ENCODE measurements around the gene BICDL1. TPM values are rescaled to one million over a fixed set of nuclear protein-coding genes. Genes with fewer than 3 reads are reported as not detected.

The BICDL1 gene
- total and polyA plus RNA-seq, 10 donors, result 4.5 to 16.0 (median 8.7) TPM

DNA sequence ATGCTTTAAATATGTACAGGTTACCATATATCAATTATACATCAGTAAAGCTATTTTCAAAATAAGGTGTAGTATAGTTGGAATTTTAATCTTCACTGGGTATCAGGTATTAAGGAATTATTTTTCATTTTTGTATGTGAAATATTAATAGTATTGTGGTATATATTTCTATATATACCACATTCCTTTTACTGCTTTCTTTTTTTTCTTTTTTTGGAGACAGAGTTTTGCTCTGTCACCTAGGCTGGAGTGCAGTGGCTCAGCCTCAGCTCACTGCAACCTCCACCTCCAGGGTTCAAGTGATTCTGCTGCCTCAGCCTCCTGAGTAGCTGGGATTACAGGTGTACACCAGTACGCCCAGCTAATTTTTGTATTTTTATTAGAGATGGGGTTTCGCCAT lies 36.6 kb downstream of the BICDL1 start:
- H3K36me3 ChIP-seq, result no peaks in the 10 kb centered on the region
- no peak for TF ChIP-seq POLR2AphosphoS5 (IDR thresholded peaks at IDR 0.05)
- TF ChIP-seq, protein P1, sequence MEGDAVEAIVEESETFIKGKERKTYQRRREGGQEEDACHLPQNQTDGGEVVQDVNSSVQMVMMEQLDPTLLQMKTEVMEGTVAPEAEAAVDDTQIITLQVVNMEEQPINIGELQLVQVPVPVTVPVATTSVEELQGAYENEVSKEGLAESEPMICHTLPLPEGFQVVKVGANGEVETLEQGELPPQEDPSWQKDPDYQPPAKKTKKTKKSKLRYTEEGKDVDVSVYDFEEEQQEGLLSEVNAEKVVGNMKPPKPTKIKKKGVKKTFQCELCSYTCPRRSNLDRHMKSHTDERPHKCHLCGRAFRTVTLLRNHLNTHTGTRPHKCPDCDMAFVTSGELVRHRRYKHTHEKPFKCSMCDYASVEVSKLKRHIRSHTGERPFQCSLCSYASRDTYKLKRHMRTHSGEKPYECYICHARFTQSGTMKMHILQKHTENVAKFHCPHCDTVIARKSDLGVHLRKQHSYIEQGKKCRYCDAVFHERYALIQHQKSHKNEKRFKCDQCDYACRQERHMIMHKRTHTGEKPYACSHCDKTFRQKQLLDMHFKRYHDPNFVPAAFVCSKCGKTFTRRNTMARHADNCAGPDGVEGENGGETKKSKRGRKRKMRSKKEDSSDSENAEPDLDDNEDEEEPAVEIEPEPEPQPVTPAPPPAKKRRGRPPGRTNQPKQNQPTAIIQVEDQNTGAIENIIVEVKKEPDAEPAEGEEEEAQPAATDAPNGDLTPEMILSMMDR (IDR thresholded peaks at IDR 0.05 in 8 of 11, conservative IDR thresholded peaks at IDR 0.05 in 3 of 11), result no peak
- no peak for TF ChIP-seq POLR2A (IDR thresholded peaks at IDR 0.05)
- no peak overlapping the region for H3K27ac ChIP-seq
- no peaks in the 10 kb centered on the region for H3K4me1 ChIP-seq
- WGBS, 5 donors, result 89 to 97% (median 93%) methylated on average over 2 of the region's 2 CpGs
- intact Hi-C loops (cut with DNase I; ENCODE audit: low total_unique reads), result no loop called here
- H3K4me3 ChIP-seq, result no peak overlapping the region
- no peaks in the 10 kb centered on the region for H3K27me3 ChIP-seq (replicated peaks in 1 of 7)
- no peak for DNase-seq
- peaks cover 0 to 24% (median 18%) of the 10 kb centered on the region in 8 donors for H3K9me3 ChIP-seq

DNA sequence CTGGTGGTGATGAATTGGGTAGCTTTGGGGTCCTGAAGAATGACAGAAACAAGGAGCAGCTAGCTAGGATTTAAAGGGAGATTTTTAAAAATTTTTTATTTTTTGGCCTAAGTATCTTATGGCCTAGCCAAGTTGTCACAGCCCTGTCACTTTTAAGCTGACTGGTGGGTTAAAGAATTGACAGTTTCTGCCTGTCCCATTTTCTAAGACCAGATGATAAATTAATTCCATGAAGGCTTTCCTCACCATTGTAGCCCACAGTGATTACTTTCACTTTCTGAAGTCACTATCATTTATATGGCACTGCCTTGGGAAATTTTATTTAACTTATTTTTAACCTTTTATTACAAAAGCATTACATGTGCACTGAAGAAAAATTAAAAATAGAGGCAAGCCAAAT lies 43.2 kb downstream of the BICDL1 start:
- DNase-seq, result no peak
- Histone ChIP-seq H3K36me3 (no peaks in the 10 kb centered on the region), H3K27ac (no peak overlapping the region), H3K9me3 (no peaks in the 10 kb centered on the region), H3K4me3 (no peak overlapping the region), H3K4me1 (no peaks in the 10 kb centered on the region), H3K27me3 (replicated peaks in 1 of 7) (no peaks in the 10 kb centered on the region)
- intact Hi-C loops (cut with DNase I; ENCODE audit: low total_unique reads), result no loop called here
- TF ChIP-seq POLR2AphosphoS5 (IDR thresholded peaks at IDR 0.05) (no peak), POLR2A (IDR thresholded peaks at IDR 0.05) (no peak)
- TF ChIP-seq, protein P1 (IDR thresholded peaks at IDR 0.05 in 8 of 11, conservative IDR thresholded peaks at IDR 0.05 in 3 of 11), result no peak

DNA sequence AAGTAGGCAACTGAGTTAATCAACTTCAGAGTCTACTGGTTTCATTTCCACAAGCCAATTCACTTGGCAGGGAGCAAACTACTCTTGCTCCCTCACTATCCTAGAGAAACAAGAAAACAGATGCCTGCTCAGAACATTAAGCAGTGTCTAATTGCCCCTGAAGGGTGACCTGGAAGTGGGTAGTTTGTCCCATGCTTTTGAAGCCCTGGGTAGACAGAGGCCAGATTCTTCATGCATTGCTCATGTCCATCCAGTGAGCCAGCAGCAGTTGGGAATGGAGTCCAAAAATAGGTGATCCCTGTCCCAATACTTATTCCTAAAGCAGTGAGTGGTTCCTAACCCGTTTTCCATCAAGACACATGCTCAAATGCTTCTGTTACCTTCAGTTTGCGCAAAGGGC lies 48.8 kb downstream of the BICDL1 start:
- no peaks in the 10 kb centered on the region for H3K27me3 ChIP-seq (replicated peaks in 1 of 7)
- intact Hi-C loops (cut with DNase I; ENCODE audit: low total_unique reads), result no loop called here
- WGBS, 5 donors, result 74 to 89% (median 78%) methylated on average over 2 of the region's 2 CpGs

DNA sequence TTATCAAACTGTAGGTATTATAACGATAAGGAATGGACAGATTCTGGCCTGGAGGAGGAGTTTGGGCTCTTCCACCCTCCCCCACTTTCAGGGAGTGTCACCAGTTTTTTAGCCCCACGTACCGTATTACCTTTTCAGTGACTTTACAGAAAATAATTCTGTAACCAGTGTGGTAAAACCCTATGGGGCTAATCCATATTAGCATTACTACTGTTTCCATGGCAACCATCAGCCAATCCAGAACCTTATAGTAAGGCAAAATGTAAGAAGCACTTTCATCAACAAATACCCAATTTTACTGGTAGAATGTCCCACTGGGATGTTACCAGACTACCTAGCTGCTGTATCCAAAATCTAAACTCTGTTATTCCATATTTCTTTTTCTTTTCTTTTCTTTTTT lies 50.7 kb downstream of the BICDL1 start:
- Histone ChIP-seq H3K4me3 (no peak overlapping the region), H3K36me3 (no peaks in the 10 kb centered on the region), H3K9me3 (no peaks in the 10 kb centered on the region), H3K27me3 (replicated peaks in 1 of 7) (no peaks in the 10 kb centered on the region), H3K27ac (no peak overlapping the region), H3K4me1 (no peaks in the 10 kb centered on the region)
- DNase-seq, result no peak
- TF ChIP-seq POLR2A (IDR thresholded peaks at IDR 0.05), result no peak
- TF ChIP-seq POLR2AphosphoS5 (IDR thresholded peaks at IDR 0.05), result no peak
- TF ChIP-seq, protein P1 (IDR thresholded peaks at IDR 0.05 in 8 of 11, conservative IDR thresholded peaks at IDR 0.05 in 3 of 11), result no peak
- intact Hi-C loops (cut with DNase I; ENCODE audit: low total_unique reads), result no loop called here
- 77 to 96% (median 88%) methylated on average over 3 of the region's 3 CpGs for WGBS, 5 donors

More for the DNA sequence above, 48.8 kb downstream of the BICDL1 start:
- Histone ChIP-seq H3K36me3 (no peaks in the 10 kb centered on the region), H3K4me1 (no peaks in the 10 kb centered on the region), H3K4me3 (no peak overlapping the region), H3K27ac (no peak overlapping the region), H3K9me3 (no peaks in the 10 kb centered on the region)
- no peak for DNase-seq
- TF ChIP-seq POLR2A (IDR thresholded peaks at IDR 0.05) (no peak), POLR2AphosphoS5 (IDR thresholded peaks at IDR 0.05) (no peak)
- TF ChIP-seq, protein P1 (IDR thresholded peaks at IDR 0.05 in 8 of 11, conservative IDR thresholded peaks at IDR 0.05 in 3 of 11), result no peak
